ENCODE results near the gene RAD17. TPM values are rescaled to one million over a fixed set of nuclear protein-coding genes. Genes with fewer than 3 reads are reported as not detected.

Gene RAD17
- total and polyA plus RNA-seq, 2 donors (not counting 3 experiments of a cell fraction or from before 2014, with no cell fraction given): 10.1 to 18.4 TPM

DNA sequence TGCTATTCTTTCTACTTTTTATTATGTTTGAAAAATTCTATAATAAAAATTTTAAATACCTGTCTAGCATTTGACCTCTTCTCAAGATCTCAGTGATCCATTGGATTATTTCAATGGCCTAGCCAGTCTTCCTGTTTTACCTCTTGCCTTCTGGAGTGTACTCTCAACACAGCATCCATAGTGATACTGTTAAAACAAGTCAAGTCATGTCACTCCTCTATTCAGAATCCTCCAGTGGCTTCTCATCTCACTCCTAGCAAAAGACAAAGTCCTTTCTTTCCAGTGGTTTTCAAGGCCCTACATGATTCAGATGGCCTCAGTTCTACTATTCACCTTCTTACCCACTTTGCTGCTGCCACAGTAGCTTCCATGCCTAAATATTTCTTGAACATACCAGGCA lies 47.1 kb downstream of the RAD17 start:
- no peak overlapping the region for H3K9ac ChIP-seq (replicated peaks; ENCODE audit: extremely low read depth, insufficient read depth, low read length)
- dilution Hi-C loops (cut with MboI; ENCODE audit: extremely low pct_ligation_motif_present, low sequenced_read_pairs): no loop called here
- BruUV-seq (replicated peaks): no TSS peak

More for the DNA sequence above, 47.1 kb downstream of the RAD17 start:
- no peaks in the 10 kb centered on the region for H3K9me3 ChIP-seq (replicated peaks; ENCODE audit: control insufficient read depth, insufficient read depth, low read length)
- H3K9me1 ChIP-seq (replicated peaks; ENCODE audit: control insufficient read depth, extremely low read depth, insufficient read depth, low read length): no peaks in the 10 kb centered on the region
- H2AFZ ChIP-seq (ENCODE audit: low read depth, low read length): no peak overlapping the region
- FAIRE-seq: no peak
- H3K27me3 ChIP-seq (ENCODE audit: control insufficient read depth in 2 of 2, insufficient read depth in 2 of 2, low read length in 2 of 2): no peaks in the 10 kb centered on the region
- TF ChIP-seq CTCF (IDR thresholded peaks at IDR 0.05; ENCODE audit: extremely low read depth in 1 of 2, insufficient read depth in 1 of 2, low read depth in 1 of 2, low read length in 2 of 2) (no peak), GATA2 (IDR thresholded peaks at IDR 0.05; ENCODE audit: insufficient read depth, insufficient read length, low read depth, low read length) (no peak), MYC (IDR thresholded peaks at IDR 0.05; ENCODE audit: low read depth, low read length) (no peak), MAX (IDR thresholded peaks at IDR 0.05; ENCODE audit: insufficient read depth, insufficient read length) (no peak), POLR2AphosphoS5 (IDR thresholded peaks at IDR 0.05; ENCODE audit: insufficient read depth, low read depth, low read length) (no peak), FOS (IDR thresholded peaks at IDR 0.05; ENCODE audit: borderline replicate concordance, insufficient read depth, low read length) (no peak), EZH2 (IDR thresholded peaks at IDR 0.05; ENCODE audit: borderline replicate concordance, low read depth, low read length, severe bottlenecking) (no peak)
- ChIA-PET POLR2A (interaction anchor here (0.7 kb wide), 1 partner anchor 31 kb away, joined by 3 read pairs; no protein-coding TSS in a partner anchor), CTCF (no interaction called here)
- H3K36me3 ChIP-seq (ENCODE audit: control insufficient read depth in 2 of 2, extremely low read depth in 1 of 2, insufficient read depth in 2 of 2, low read length in 2 of 2): peaks cover under 1 to 2% of the 10 kb centered on the region in 2 experiments
- no peaks in the 10 kb centered on the region for H4K20me1 ChIP-seq (replicated peaks; ENCODE audit: control insufficient read depth, extremely low read depth, insufficient read depth, low read length)
- no peak overlapping the region for H3K4me3 ChIP-seq (replicated peaks in 1 of 3; ENCODE audit: insufficient read depth in 1 of 3, low read depth in 1 of 3, low read length in 3 of 3)
- no peaks in the 10 kb centered on the region for H3K79me2 ChIP-seq (ENCODE audit: control insufficient read depth, insufficient read depth, low read length)
- no peak overlapping the region for H3K27ac ChIP-seq (ENCODE audit: insufficient read depth, low read depth, low read length)
- H3K4me2 ChIP-seq (ENCODE audit: insufficient read depth, low read length): no peak overlapping the region
- no peak for DNase-seq (ENCODE audit: low read depth, low spot score)
- intact Hi-C loops (cut with micrococcal nuclease): loop anchor here (10.0 kb wide), 1 partner anchor 252 kb away; the partner anchor contains the start of gene CCNB1
- peaks cover 5% of the 10 kb centered on the region for H3K4me1 ChIP-seq (ENCODE audit: control insufficient read depth, extremely low read depth, insufficient read depth, low read length)

All from endothelial cell of umbilical vein (primary cell).